Measurements from ENCODE around the gene CSTF3.
"Not testable (repeated sequence)": the region's sequence is repeated elsewhere in the genome, so short reads cannot be mapped to it uniquely, and the experiment has no call there.

The CSTF3 gene

GRCh38 chr11:33160136-33160535, 1.1 kb downstream of the CSTF3 start:
- DNase-seq (ENCODE audit: low read depth): no peak

- DNase-seq (ENCODE audit: low read depth): not testable (repeated sequence)
Observed at GRCh38 chr11:33159378-33159867, 1.9 kb downstream of the CSTF3 start.

GRCh38 chr11:33158596-33159275, 2.5 kb downstream of the CSTF3 start:
- no peak for DNase-seq (ENCODE audit: low read depth)

- DNase-seq (ENCODE audit: low read depth): no peak
Observed at GRCh38 chr11:33157103-33158027, 3.9 kb downstream of the CSTF3 start.

GRCh38 chr11:33151399-33151798, 9.9 kb downstream of the CSTF3 start:
- DNase-seq (ENCODE audit: low read depth): no peak

- no peak for DNase-seq (ENCODE audit: low read depth)
Observed at GRCh38 chr11:33147559-33147958, 13.7 kb downstream of the CSTF3 start.

- no peak for DNase-seq (ENCODE audit: low read depth)
Observed at GRCh38 chr11:33135768-33136443, 25.4 kb downstream of the CSTF3 start.

- no peak for DNase-seq (ENCODE audit: low read depth)
Observed at GRCh38 chr11:33135216-33135615, 26.1 kb downstream of the CSTF3 start.

GRCh38 chr11:33134276-33134675, 27.0 kb downstream of the CSTF3 start:
- DNase-seq (ENCODE audit: low read depth): no peak

GRCh38 chr11:33133761-33134160, 27.5 kb downstream of the CSTF3 start:
- no peak for DNase-seq (ENCODE audit: low read depth)

- DNase-seq (ENCODE audit: low read depth): no peak
Observed at GRCh38 chr11:33132510-33132909, 28.8 kb downstream of the CSTF3 start.

GRCh38 chr11:33128739-33129138, 32.5 kb downstream of the CSTF3 start:
- DNase-seq (ENCODE audit: low read depth): no peak

GRCh38 chr11:33125611-33126010, 35.7 kb downstream of the CSTF3 start:
- DNase-seq (ENCODE audit: low read depth): no peak

GRCh38 chr11:33125025-33125424, 36.3 kb downstream of the CSTF3 start:
- no peak for DNase-seq (ENCODE audit: low read depth)

GRCh38 chr11:33122696-33123095, 38.6 kb downstream of the CSTF3 start:
- DNase-seq (ENCODE audit: low read depth): not testable (repeated sequence)

GRCh38 chr11:33116535-33116934, 44.7 kb downstream of the CSTF3 start:
- no peak for DNase-seq (ENCODE audit: low read depth)

GRCh38 chr11:33110083-33110482, 51.2 kb downstream of the CSTF3 start:
- no peak for DNase-seq (ENCODE audit: low read depth)

- DNase-seq (ENCODE audit: low read depth): no peak
Observed at GRCh38 chr11:33109294-33109895, 51.9 kb downstream of the CSTF3 start.

- DNase-seq (ENCODE audit: low read depth): no peak
Observed at GRCh38 chr11:33103836-33104235, 57.4 kb downstream of the CSTF3 start.

- DNase-seq (ENCODE audit: low read depth): no peak
Observed at GRCh38 chr11:33094157-33094556, 67.1 kb downstream of the CSTF3 start.

GRCh38 chr11:33089776-33090175, 71.5 kb downstream of the CSTF3 start:
- DNase-seq (ENCODE audit: low read depth): no peak

GRCh38 chr11:33086017-33086416, 75.3 kb downstream of the CSTF3 start:
- no peak for DNase-seq (ENCODE audit: low read depth)

All from stimulated activated CD4-positive, alpha-beta T cell treated with anti-CD3 and anti-CD28 coated beads, Interleukin-2, amount 100 ng/mL, for 4 hours (primary cell).